HepG2 (cell line): ENCODE data around the gene PTGR1. TPM values are rescaled to one million over a fixed set of nuclear protein-coding genes. Genes with fewer than 3 reads are reported as not detected.
A peak's percentile ranks its signal among the peaks of the same experiment; 100 is the strongest.

Experiments used
- CREM ChIP-seq, 2 experiments: sonication (generic) in 1 of 2; formaldehyde crosslinking in 1 of 2; IDR thresholded peaks; 2 replicates each; pipeline versions ENCODE4 v1.4.0 to v1.6.1; 2016 to 2020; ENCODE audit warnings: antibody characterized with exemption in 1 of 2, mild to moderate bottlenecking in 1 of 2, missing genetic modification reagents in 1 of 2
- GFI1 ChIP-seq: sonication (generic); formaldehyde crosslinking; IDR thresholded peaks from 2 replicates; pipeline ENCODE4 v1.5.0; 2020; ENCODE audit warnings: missing genetic modification reagents, mild to moderate bottlenecking, borderline replicate concordance
- HNF4A ChIP-seq: sonication (generic); formaldehyde crosslinking; IDR thresholded peaks from 2 replicates; pipeline ENCODE4 v1.4.0; 2020; ENCODE audit warnings: missing genetic modification reagents
- NFYC ChIP-seq: IDR thresholded peaks from 2 replicates; pipeline ENCODE4 v1.6.1; 2016; ENCODE audit warnings: missing genetic modification reagents, missing compliant biosample characterization
- PITX1 ChIP-seq: sonication (generic); formaldehyde crosslinking; IDR thresholded peaks from 2 replicates; pipeline ENCODE4 v1.5.1; 2020; ENCODE audit warnings: mild to moderate bottlenecking, missing genetic modification reagents
- RCOR2 ChIP-seq: IDR thresholded peaks from 2 replicates; pipeline ENCODE4 v1.6.1; 2016; ENCODE audit warnings: missing biosample characterization, missing genetic modification reagents
- SOX13 ChIP-seq, 3 experiments: fragments of 450-650 bp in 1 of 3; sonication (generic) in 1 of 3; formaldehyde crosslinking in 1 of 3; IDR thresholded peaks in 2 of 3; conservative IDR thresholded peaks in 1 of 3; 2 replicates each; pipeline versions ENCODE4 v1.5.0 to v1.6.1; 2016 to 2020; ENCODE audit warnings: antibody characterized with exemption in 1 of 3, mild to moderate bottlenecking in 1 of 3, missing compliant biosample characterization in 1 of 3, missing genetic modification reagents in 1 of 3, moderate library complexity in 1 of 3
- SOX5 ChIP-seq: IDR thresholded peaks from 2 replicates; pipeline ENCODE4 v1.6.1; 2016; ENCODE audit warnings: borderline replicate concordance
- ZBTB2 ChIP-seq: sonication (generic); formaldehyde crosslinking; IDR thresholded peaks from 2 replicates; pipeline ENCODE4 v1.8.0; 2022; ENCODE audit warnings: low read depth, missing genetic modification reagents
- ZFAT ChIP-seq: sonication (generic); formaldehyde crosslinking; conservative IDR thresholded peaks from 2 replicates; pipeline ENCODE4 v1.8.1; 2023; ENCODE audit warnings: missing genetic modification reagents, inconsistent platforms
- ZNF609 ChIP-seq: sonication (generic); formaldehyde crosslinking; IDR thresholded peaks from 2 replicates; pipeline ENCODE4 v1.4.0; 2020; ENCODE audit warnings: mild to moderate bottlenecking, missing genetic modification reagents, borderline replicate concordance
- polyA plus RNA-seq, 8 experiments: library from polyadenylated mRNA; depleted of rRNA in 3 of 8; stranded (reverse) in 7 of 8; unstranded in 1 of 8; fragments of >200 nt; fragmentation: Illumina TruSeq in 4 of 8; extraction: Trizol in 4 of 8; gene quantifications; 2 replicates each; pipeline versions ENCODE4 v1.2.1 to v1.2.3, GENCODE V29; 2011 to 2016; ENCODE audit warnings: low read depth in 4 of 8, missing spikeins in 1 of 8, mixed read lengths in 1 of 8; ENCODE audit not compliant: insufficient read depth in 1 of 8
- total RNA-seq, 5 experiments: library from RNA; depleted of rRNA; stranded (reverse); fragments of >200 nt; fragmentation: Illumina TruSeq; extraction: Trizol; gene quantifications; 2 replicates each; pipeline ENCODE4 v1.2.3, GENCODE V29; 2016; ENCODE audit warnings: low read depth in 1 of 5

The PTGR1 gene
- total and polyA plus RNA-seq, 2 of the 13 experiments (the other 11 are each of a cell fraction or from before 2014, with no cell fraction given): 6.0 to 15.8 TPM

GRCh38 chr9:111634860-111635259 lies 35.4 kb upstream of the PTGR1 start (continued):
- TF ChIP-seq CREM (IDR thresholded peaks at IDR 0.05) (peak; percentile 43; the same call in 1 of the 2 replicates), CREM (CRISPR knock-in tag; IDR thresholded peaks at IDR 0.05) (no peak), HNF4A (peak; percentile 94), ZBTB2 (CRISPR knock-in tag) (no peak), SOX5 (CRISPR knock-in tag) (peak; percentile 46; the same call in 1 of the 2 replicates), SOX13 (IDR thresholded peaks at IDR 0.05) (no peak), SOX13 (CRISPR knock-in tag; conservative IDR thresholded peaks at IDR 0.05 in 1 of 2, IDR thresholded peaks at IDR 0.05 in 1 of 2) (peak in 1 of 2 experiments; percentile 68; a peak in 1 of 4 replicates), NFYC (CRISPR knock-in tag) (no peak), RCOR2 (CRISPR knock-in tag) (peak; percentile 72), ZNF609 (CRISPR knock-in tag) (peak; percentile 71; the same call in 1 of the 2 replicates), GFI1 (CRISPR knock-in tag) (peak; percentile 98), ZFAT (CRISPR knock-in tag) (no peak), PITX1 (peak; percentile 73)
